HCT116 (cell line): ENCODE measurements around the gene CCDC92B.

Source experiments
- ELF1 ChIP-seq: IDR thresholded peaks from 2 replicates; pipeline ENCODE4 v1.6.1; 2012; ENCODE audit warnings: low read depth, borderline replicate concordance
- EZH2 ChIP-seq: fragments of 200-600 bp; sonication (generic); IDR thresholded peaks from 2 replicates; pipeline ENCODE4 v1.6.1; 2017; ENCODE audit warnings: antibody characterized with exemption, mixed run types
- POLR2AphosphoS5 ChIP-seq: IDR thresholded peaks from 2 replicates; pipeline ENCODE4 v1.6.1; 2011; ENCODE audit warnings: mild to moderate bottlenecking, low read depth, low read length, moderate library complexity
- RAD21 ChIP-seq: IDR thresholded peaks from 2 replicates; pipeline ENCODE4 v1.6.1; 2012; ENCODE audit warnings: low read depth, mild to moderate bottlenecking
- YY1 ChIP-seq: IDR thresholded peaks from 2 replicates; pipeline ENCODE4 v1.6.1; 2011; ENCODE audit warnings: low read length, low read depth, moderate library complexity, mild to moderate bottlenecking; ENCODE audit not compliant: insufficient replicate concordance; ENCODE audit errors: extremely low read depth
- TF ChIP-seq, protein P1 (sequence below): IDR thresholded peaks from 2 replicates; pipeline ENCODE4 v1.6.1; 2012

DNA sequence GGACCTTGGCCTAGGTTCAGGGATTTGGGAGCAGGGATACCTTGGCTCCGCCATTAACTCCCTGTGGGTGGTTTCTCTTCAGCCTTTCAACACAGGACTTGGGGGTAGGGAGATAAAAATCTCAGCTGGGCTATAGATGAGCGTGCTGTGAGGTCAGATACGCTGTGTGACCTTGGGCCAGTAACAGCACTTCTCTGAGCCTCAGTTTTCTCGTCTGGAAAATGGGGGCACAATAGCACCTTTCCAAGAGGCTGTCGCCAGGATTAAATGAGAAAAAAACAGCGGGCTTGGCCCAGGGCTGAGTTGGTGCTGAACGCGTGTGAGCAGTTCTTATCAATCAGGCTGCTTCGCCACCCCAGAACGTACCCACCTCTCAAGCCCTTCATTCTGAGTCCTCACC is 17.6 kb downstream of the CCDC92B start:
- TF ChIP-seq YY1 (no peak), EZH2 (no peak), ELF1 (no peak), POLR2AphosphoS5 (no peak), RAD21 (no peak)
- TF ChIP-seq, protein P1, sequence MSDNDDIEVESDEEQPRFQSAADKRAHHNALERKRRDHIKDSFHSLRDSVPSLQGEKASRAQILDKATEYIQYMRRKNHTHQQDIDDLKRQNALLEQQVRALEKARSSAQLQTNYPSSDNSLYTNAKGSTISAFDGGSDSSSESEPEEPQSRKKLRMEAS: no peak
